ENCODE measurements around the gene AMN. TPM values are rescaled to one million over a fixed set of nuclear protein-coding genes. Genes with fewer than 3 reads are reported as not detected.
A peak's percentile ranks its signal among the peaks of the same experiment; 100 is the strongest.

The AMN gene
- total and polyA plus RNA-seq, 8 donors, result 1.3 to 781 (median 13.8) TPM

- peaks cover 61 to 90% (median 83%) of the 10 kb centered on the region in 4 donors for H3K36me3 ChIP-seq
- H3K27me3 ChIP-seq, result no peaks in the 10 kb centered on the region
- no peaks in the 10 kb centered on the region for H3K9me3 ChIP-seq
- peaks cover 7 to 22% (median 14%) of the 10 kb centered on the region in 4 donors for H3K4me1 ChIP-seq
- TF ChIP-seq POLR2AphosphoS5 (IDR thresholded peaks at IDR 0.05) (no peak), CTCF (IDR thresholded peaks at IDR 0.05) (no peak), POLR2A (IDR thresholded peaks at IDR 0.05) (no peak), EP300 (IDR thresholded peaks at IDR 0.05) (no peak)
- no peak overlapping the region for H3K4me3 ChIP-seq
- H3K27ac ChIP-seq, result no peak overlapping the region
- intact Hi-C loops (cut with DNase I; ENCODE audit: low total_unique reads), result no loop called here
- 91 to 97% (median 95%) methylated on average over 18 of the region's 18 CpGs for whole genome bisulfite sequencing, 5 donors
- no peak for DNase-seq
Observed at GRCh38 chr14:102939329-102939728, 16.9 kb downstream of the AMN start.

GRCh38 chr14:102939820-102940561, 17.5 kb downstream of the AMN start:
- H3K27me3 ChIP-seq, result no peaks in the 10 kb centered on the region
- 74 to 80% (median 78%) methylated on average over 38 to 43 of the region's 43 CpGs for WGBS, 5 donors
- peak in 1 of 2 donors; percentile 89 for DNase-seq
- H3K9me3 ChIP-seq, result no peaks in the 10 kb centered on the region
- peaks cover 68 to 94% (median 88%) of the 10 kb centered on the region in 4 donors for H3K36me3 ChIP-seq
- TF ChIP-seq CTCF (IDR thresholded peaks at IDR 0.05) (no peak), EP300 (IDR thresholded peaks at IDR 0.05) (no peak), POLR2AphosphoS5 (IDR thresholded peaks at IDR 0.05) (peak in 1 of 3 donors; percentile 40), POLR2A (IDR thresholded peaks at IDR 0.05) (no peak)
- intact Hi-C loops (cut with DNase I; ENCODE audit: low total_unique reads), result no loop called here
- peak overlapping the region in 1 of 5 donors; percentile 15 for H3K27ac ChIP-seq
- H3K4me3 ChIP-seq, result no peak overlapping the region
- H3K4me1 ChIP-seq, result peaks cover 7 to 22% (median 14%) of the 10 kb centered on the region in 4 donors

GRCh38 chr14:102940729-102941362, 18.4 kb downstream of the AMN start:
- Histone ChIP-seq H3K27ac (peak overlapping the region in 1 of 5 donors; percentile 15), H3K36me3 (peaks cover 76 to 100% (median 96%) of the 10 kb centered on the region in 4 donors), H3K9me3 (no peaks in the 10 kb centered on the region), H3K4me1 (peaks cover 7 to 22% (median 14%) of the 10 kb centered on the region in 4 donors), H3K27me3 (no peaks in the 10 kb centered on the region), H3K4me3 (no peak overlapping the region)
- 76 to 88% (median 85%) methylated on average over 18 to 19 of the region's 19 CpGs for WGBS, 5 donors
- TF ChIP-seq POLR2A (IDR thresholded peaks at IDR 0.05), result no peak
- TF ChIP-seq CTCF (IDR thresholded peaks at IDR 0.05), result no peak
- TF ChIP-seq POLR2AphosphoS5 (IDR thresholded peaks at IDR 0.05), result no peak
- no peak for TF ChIP-seq EP300 (IDR thresholded peaks at IDR 0.05)
- DNase-seq, result no peak
- intact Hi-C loops (cut with DNase I; ENCODE audit: low total_unique reads), result no loop called here

- Histone ChIP-seq H3K27me3 (no peaks in the 10 kb centered on the region), H3K27ac (no peak overlapping the region), H3K9me3 (no peaks in the 10 kb centered on the region), H3K36me3 (peaks cover 83 to 100% (median 97%) of the 10 kb centered on the region in 4 donors), H3K4me3 (no peak overlapping the region), H3K4me1 (peaks cover 7 to 22% (median 14%) of the 10 kb centered on the region in 4 donors)
- no peak for DNase-seq
- WGBS, 5 donors, result 74 to 79% (median 77%) methylated on average over 10 of the region's 10 CpGs
- no peak for TF ChIP-seq POLR2AphosphoS5 (IDR thresholded peaks at IDR 0.05)
- TF ChIP-seq CTCF (IDR thresholded peaks at IDR 0.05), result no peak
- TF ChIP-seq EP300 (IDR thresholded peaks at IDR 0.05), result no peak
- no peak for TF ChIP-seq POLR2A (IDR thresholded peaks at IDR 0.05)
- intact Hi-C loops (cut with DNase I; ENCODE audit: low total_unique reads), result no loop called here
Observed at GRCh38 chr14:102941419-102942011, 19.1 kb downstream of the AMN start.
